NCI-H2029 treated with DMSO at 0.1 percent for 48 hours (cell line): ENCODE data around the gene HOXA11.

Source experiments
- DNase-seq: peaks from one replicate; lab custom pipeline; 2025; lab: John Stamatoyannopoulos, UW

Gene HOXA11

GRCh38 chr7:27157702-27158431 lies 27.2 kb downstream of the HOXA11 start:
- DNase-seq: no peak

- DNase-seq: no peak
Observed at GRCh38 chr7:27156916-27157701, 27.9 kb downstream of the HOXA11 start.

GRCh38 chr7:27156508-27156898 lies 28.5 kb downstream of the HOXA11 start, which contains the start of gene HOXA7:
HOXA7 (minus strand) TSS chr7:27156675; CDS start chr7:27156545, 130 bp downstream.
- DNase-seq: no peak

- DNase-seq: no peak
Observed at GRCh38 chr7:27155816-27156507, 29.1 kb downstream of the HOXA11 start.

- no peak for DNase-seq
Observed at GRCh38 chr7:27154901-27155815, 29.9 kb downstream of the HOXA11 start.

GRCh38 chr7:27154369-27154768 lies 30.7 kb downstream of the HOXA11 start:
- DNase-seq: no peak

GRCh38 chr7:27153526-27153925 lies 31.5 kb downstream of the HOXA11 start:
- DNase-seq: no peak

- no peak for DNase-seq
Observed at GRCh38 chr7:27152816-27153442, 32.1 kb downstream of the HOXA11 start.

GRCh38 chr7:27151931-27152815 lies 32.9 kb downstream of the HOXA11 start, which contains the start of gene HOXA3:
HOXA3 (minus strand) TSS chr7:27152583; CDS start chr7:27110640, 41,943 bp downstream.
- DNase-seq: no peak

GRCh38 chr7:27151341-27151930 lies 33.6 kb downstream of the HOXA11 start:
- DNase-seq: no peak

GRCh38 chr7:27150568-27151340 lies 34.3 kb downstream of the HOXA11 start:
- DNase-seq: no peak

- DNase-seq: no peak
Observed at GRCh38 chr7:27149842-27150567, 35.0 kb downstream of the HOXA11 start.

GRCh38 chr7:27148756-27149641 lies 36.0 kb downstream of the HOXA11 start:
- DNase-seq: no peak

GRCh38 chr7:27148031-27148755 lies 36.8 kb downstream of the HOXA11 start:
- DNase-seq: no peak

GRCh38 chr7:27147199-27148030 lies 37.6 kb downstream of the HOXA11 start, which contains the start of gene HOXA6:
HOXA6 (minus strand) TSS chr7:27147774; CDS start chr7:27147749, 25 bp downstream.
- no peak for DNase-seq
